ENCODE measurements around the gene KCNF1. TPM values are rescaled to one million over a fixed set of nuclear protein-coding genes. Genes with fewer than 3 reads are reported as not detected.

KCNF1 gene
- total RNA-seq, 1 donor from 2014 or later, result 0.17 TPM

- DNase-seq (peak; percentile 46), ATAC-seq (no peak)
- H3K36me3 ChIP-seq, result no peaks in the 10 kb centered on the region
- H3K27me3 ChIP-seq, result no peaks in the 10 kb centered on the region
- H3K4me1 ChIP-seq, result no peaks in the 10 kb centered on the region
- no peak overlapping the region for H3K4me3 ChIP-seq
- intact Hi-C loops (cut with DNase I), result no loop called here
- no peak for TF ChIP-seq CTCF (IDR thresholded peaks at IDR 0.05)
- H3K27ac ChIP-seq, result no peak overlapping the region
- no peaks in the 10 kb centered on the region for H3K9me3 ChIP-seq
Measured at GRCh38 chr2:10923965-10924364, 12.2 kb downstream of the KCNF1 start.

- TF ChIP-seq CTCF (IDR thresholded peaks at IDR 0.05), result no peak
- H3K4me1 ChIP-seq, result no peaks in the 10 kb centered on the region
- no peaks in the 10 kb centered on the region for H3K9me3 ChIP-seq
- no peak overlapping the region for H3K27ac ChIP-seq
- H3K27me3 ChIP-seq, result no peaks in the 10 kb centered on the region
- no peak for ATAC-seq
- intact Hi-C loops (cut with DNase I), result no loop called here
- DNase-seq, result peak; percentile 31
- H3K36me3 ChIP-seq, result no peaks in the 10 kb centered on the region
- no peak overlapping the region for H3K4me3 ChIP-seq
Measured at GRCh38 chr2:10924441-10924840, 12.7 kb downstream of the KCNF1 start.

GRCh38 chr2:10924859-10925258, 13.1 kb downstream of the KCNF1 start:
- intact Hi-C loops (cut with DNase I), result no loop called here
- ATAC-seq, result no peak
- TF ChIP-seq CTCF (IDR thresholded peaks at IDR 0.05), result no peak

DNA sequence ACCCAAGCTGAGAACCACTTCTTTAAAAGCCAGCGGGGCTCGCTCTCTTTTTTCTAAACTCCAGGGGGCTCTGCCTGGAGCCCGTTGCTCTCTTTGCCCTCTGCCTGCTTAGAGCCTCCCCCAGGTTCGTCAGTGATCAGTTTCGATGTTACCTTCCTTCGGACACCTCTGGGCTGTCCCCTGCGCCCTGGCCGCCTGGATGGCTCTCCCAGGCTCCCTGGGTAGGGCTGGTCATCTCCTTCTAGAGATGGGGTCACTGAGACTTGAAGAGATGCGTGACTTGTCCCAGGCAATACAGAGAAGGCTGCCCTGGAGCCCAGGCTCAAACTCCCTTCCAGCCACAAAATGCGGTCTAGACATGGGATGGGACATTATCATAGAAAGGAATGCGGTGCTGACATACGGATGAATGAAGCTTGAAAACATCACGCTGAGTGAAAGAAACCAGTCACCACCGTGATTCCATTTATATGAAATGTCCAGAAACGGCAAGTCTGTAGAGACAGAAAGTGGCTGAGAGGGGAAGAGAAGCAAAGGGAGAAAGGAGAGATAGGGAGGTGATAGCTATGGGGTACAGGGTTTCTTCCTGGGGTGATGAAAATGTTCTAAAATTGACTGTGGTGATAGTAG, 14.6 kb downstream of the KCNF1 start:
- H3K27me3 ChIP-seq, result no peaks in the 10 kb centered on the region
- intact Hi-C loops (cut with DNase I), result no loop called here
- H3K36me3 ChIP-seq, result no peaks in the 10 kb centered on the region
- no peaks in the 10 kb centered on the region for H3K4me1 ChIP-seq
- no peak overlapping the region for H3K27ac ChIP-seq
- no peaks in the 10 kb centered on the region for H3K9me3 ChIP-seq
- ATAC-seq, result no peak
- H3K4me3 ChIP-seq, result no peak overlapping the region
- TF ChIP-seq CTCF (IDR thresholded peaks at IDR 0.05), result no peak
- no peak for DNase-seq

More at GRCh38 chr2:10924859-10925258, 13.1 kb downstream of the KCNF1 start:
- Histone ChIP-seq H3K9me3 (no peaks in the 10 kb centered on the region), H3K27me3 (no peaks in the 10 kb centered on the region), H3K4me3 (no peak overlapping the region), H3K27ac (no peak overlapping the region), H3K4me1 (no peaks in the 10 kb centered on the region), H3K36me3 (no peaks in the 10 kb centered on the region)
- DNase-seq, result peak; percentile 25

GRCh38 chr2:10930721-10931516, 19.2 kb downstream of the KCNF1 start:
- Histone ChIP-seq H3K27me3 (no peaks in the 10 kb centered on the region), H3K36me3 (no peaks in the 10 kb centered on the region), H3K27ac (no peak overlapping the region), H3K4me3 (no peak overlapping the region), H3K4me1 (no peaks in the 10 kb centered on the region), H3K9me3 (no peaks in the 10 kb centered on the region)
- intact Hi-C loops (cut with DNase I), result no loop called here
- TF ChIP-seq CTCF (IDR thresholded peaks at IDR 0.05), result no peak
- ATAC-seq, result no peak
- no peak for DNase-seq
